Measurements from ENCODE around the gene PDZRN3.

GRCh38 chr3:73656241-73656890 lies 31.6 kb upstream of the PDZRN3 start:
- no peak for TF ChIP-seq EZH2 (IDR thresholded peaks at IDR 0.05; ENCODE audit: insufficient read depth, poor library complexity, severe bottlenecking)
- no peak for TF ChIP-seq EZH2phosphoT487 (IDR thresholded peaks at IDR 0.05; ENCODE audit: insufficient read depth, low read depth)
